K562 (cell line): ENCODE measurements around the gene RIIAD1. TPM values are rescaled to one million over a fixed set of nuclear protein-coding genes. Genes with fewer than 3 reads are reported as not detected.

ENCODE experiments used
- CLOCK ChIP-seq: fragments of 250-450 bp; sonication (Bioruptor Pico); IDR thresholded peaks from 2 replicates; pipeline ENCODE4 v1.4.0; 2020; ENCODE audit warnings: mild to moderate bottlenecking, moderate library complexity, borderline replicate concordance
- ETV6 ChIP-seq, 3 experiments: fragments of 150-350 bp in 1 of 3; sonication (generic) in 1 of 3; formaldehyde crosslinking in 1 of 3; IDR thresholded peaks; 2 replicates each; pipeline versions ENCODE4 v1.6.1 to v1.8.0; 2014 to 2022; ENCODE audit warnings: borderline replicate concordance in 2 of 3, low read depth in 2 of 3, antibody characterized with exemption in 1 of 3, low read length in 1 of 3, mild to moderate bottlenecking in 1 of 3, missing genetic modification reagents in 1 of 3
- GTF2E2 ChIP-seq: fragments of 200-800 bp; sonication (Bioruptor generic); IDR thresholded peaks from 2 replicates; pipeline ENCODE4 v1.6.1; 2016; ENCODE audit warnings: missing genetic modification characterization, missing compliant biosample characterization
- KHSRP ChIP-seq: fragments of 450-650 bp; IDR thresholded peaks from 2 replicates; pipeline ENCODE4 v1.6.1; 2017
- ZBED1 ChIP-seq: IDR thresholded peaks from 2 replicates; pipeline ENCODE4 v1.6.1; 2014
- ZNF444 ChIP-seq: fragments of 250-450 bp; sonication (Bioruptor Pico); IDR thresholded peaks from 2 replicates; pipeline ENCODE4 v1.4.0; 2020; ENCODE audit warnings: mild to moderate bottlenecking, moderate library complexity
- ZNF583 ChIP-seq: fragments of 250-450 bp; sonication (Bioruptor Pico); IDR thresholded peaks from 2 replicates; pipeline ENCODE4 v1.4.0; 2020
- polyA plus RNA-seq, 8 experiments: library from polyadenylated mRNA; depleted of rRNA in 4 of 8; stranded (reverse) in 5 of 8; unstranded in 3 of 8; fragments of >200 nt; fragmentation: Nextera tagmentation in 2 of 8; fragmentation: Illumina TruSeq in 1 of 8; extraction: Ambion mirVana in 2 of 8; extraction: Trizol in 1 of 8; gene quantifications; 2 replicates each; pipeline versions ENCODE4 v1.2.1 to v1.2.3, GENCODE V29; 2011 to 2014; ENCODE audit warnings: inconsistent platforms in 1 of 8, missing spikeins in 1 of 8
- total RNA-seq, 7 experiments: library from RNA; depleted of rRNA in 6 of 7; stranded (reverse); fragments of >200 nt in 6 of 7; fragmentation: Illumina TruSeq in 2 of 7; extraction: Trizol in 2 of 7; gene quantifications; 2 replicates each; pipeline versions ENCODE4 v1.2.1 to v1.2.3, GENCODE V29; 2011 to 2021; ENCODE audit warnings: low replicate concordance in 1 of 7
- TF ChIP-seq, protein P1 (sequence below): sonication (generic); formaldehyde crosslinking; IDR thresholded peaks from 2 replicates; pipeline ENCODE4 v1.8.1; 2023; ENCODE audit warnings: mild to moderate bottlenecking, missing genetic modification reagents
- TF ChIP-seq, protein P2 (sequence below): fragments of 450-650 bp; IDR thresholded peaks from 2 replicates; pipeline ENCODE4 v1.6.1; 2016; ENCODE audit warnings: low read depth

The RIIAD1 gene
- total and polyA plus RNA-seq, 9 of the 15 experiments (the other 6 are each of a cell fraction or from before 2014, with no cell fraction given): not detected

- TF ChIP-seq, protein P1, sequence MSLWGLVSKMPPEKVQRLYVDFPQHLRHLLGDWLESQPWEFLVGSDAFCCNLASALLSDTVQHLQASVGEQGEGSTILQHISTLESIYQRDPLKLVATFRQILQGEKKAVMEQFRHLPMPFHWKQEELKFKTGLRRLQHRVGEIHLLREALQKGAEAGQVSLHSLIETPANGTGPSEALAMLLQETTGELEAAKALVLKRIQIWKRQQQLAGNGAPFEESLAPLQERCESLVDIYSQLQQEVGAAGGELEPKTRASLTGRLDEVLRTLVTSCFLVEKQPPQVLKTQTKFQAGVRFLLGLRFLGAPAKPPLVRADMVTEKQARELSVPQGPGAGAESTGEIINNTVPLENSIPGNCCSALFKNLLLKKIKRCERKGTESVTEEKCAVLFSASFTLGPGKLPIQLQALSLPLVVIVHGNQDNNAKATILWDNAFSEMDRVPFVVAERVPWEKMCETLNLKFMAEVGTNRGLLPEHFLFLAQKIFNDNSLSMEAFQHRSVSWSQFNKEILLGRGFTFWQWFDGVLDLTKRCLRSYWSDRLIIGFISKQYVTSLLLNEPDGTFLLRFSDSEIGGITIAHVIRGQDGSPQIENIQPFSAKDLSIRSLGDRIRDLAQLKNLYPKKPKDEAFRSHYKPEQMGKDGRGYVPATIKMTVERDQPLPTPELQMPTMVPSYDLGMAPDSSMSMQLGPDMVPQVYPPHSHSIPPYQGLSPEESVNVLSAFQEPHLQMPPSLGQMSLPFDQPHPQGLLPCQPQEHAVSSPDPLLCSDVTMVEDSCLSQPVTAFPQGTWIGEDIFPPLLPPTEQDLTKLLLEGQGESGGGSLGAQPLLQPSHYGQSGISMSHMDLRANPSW (CRISPR knock-in tag): no peak
- no peak for TF ChIP-seq KHSRP
- TF ChIP-seq ZBED1: no peak
- TF ChIP-seq, protein P2, sequence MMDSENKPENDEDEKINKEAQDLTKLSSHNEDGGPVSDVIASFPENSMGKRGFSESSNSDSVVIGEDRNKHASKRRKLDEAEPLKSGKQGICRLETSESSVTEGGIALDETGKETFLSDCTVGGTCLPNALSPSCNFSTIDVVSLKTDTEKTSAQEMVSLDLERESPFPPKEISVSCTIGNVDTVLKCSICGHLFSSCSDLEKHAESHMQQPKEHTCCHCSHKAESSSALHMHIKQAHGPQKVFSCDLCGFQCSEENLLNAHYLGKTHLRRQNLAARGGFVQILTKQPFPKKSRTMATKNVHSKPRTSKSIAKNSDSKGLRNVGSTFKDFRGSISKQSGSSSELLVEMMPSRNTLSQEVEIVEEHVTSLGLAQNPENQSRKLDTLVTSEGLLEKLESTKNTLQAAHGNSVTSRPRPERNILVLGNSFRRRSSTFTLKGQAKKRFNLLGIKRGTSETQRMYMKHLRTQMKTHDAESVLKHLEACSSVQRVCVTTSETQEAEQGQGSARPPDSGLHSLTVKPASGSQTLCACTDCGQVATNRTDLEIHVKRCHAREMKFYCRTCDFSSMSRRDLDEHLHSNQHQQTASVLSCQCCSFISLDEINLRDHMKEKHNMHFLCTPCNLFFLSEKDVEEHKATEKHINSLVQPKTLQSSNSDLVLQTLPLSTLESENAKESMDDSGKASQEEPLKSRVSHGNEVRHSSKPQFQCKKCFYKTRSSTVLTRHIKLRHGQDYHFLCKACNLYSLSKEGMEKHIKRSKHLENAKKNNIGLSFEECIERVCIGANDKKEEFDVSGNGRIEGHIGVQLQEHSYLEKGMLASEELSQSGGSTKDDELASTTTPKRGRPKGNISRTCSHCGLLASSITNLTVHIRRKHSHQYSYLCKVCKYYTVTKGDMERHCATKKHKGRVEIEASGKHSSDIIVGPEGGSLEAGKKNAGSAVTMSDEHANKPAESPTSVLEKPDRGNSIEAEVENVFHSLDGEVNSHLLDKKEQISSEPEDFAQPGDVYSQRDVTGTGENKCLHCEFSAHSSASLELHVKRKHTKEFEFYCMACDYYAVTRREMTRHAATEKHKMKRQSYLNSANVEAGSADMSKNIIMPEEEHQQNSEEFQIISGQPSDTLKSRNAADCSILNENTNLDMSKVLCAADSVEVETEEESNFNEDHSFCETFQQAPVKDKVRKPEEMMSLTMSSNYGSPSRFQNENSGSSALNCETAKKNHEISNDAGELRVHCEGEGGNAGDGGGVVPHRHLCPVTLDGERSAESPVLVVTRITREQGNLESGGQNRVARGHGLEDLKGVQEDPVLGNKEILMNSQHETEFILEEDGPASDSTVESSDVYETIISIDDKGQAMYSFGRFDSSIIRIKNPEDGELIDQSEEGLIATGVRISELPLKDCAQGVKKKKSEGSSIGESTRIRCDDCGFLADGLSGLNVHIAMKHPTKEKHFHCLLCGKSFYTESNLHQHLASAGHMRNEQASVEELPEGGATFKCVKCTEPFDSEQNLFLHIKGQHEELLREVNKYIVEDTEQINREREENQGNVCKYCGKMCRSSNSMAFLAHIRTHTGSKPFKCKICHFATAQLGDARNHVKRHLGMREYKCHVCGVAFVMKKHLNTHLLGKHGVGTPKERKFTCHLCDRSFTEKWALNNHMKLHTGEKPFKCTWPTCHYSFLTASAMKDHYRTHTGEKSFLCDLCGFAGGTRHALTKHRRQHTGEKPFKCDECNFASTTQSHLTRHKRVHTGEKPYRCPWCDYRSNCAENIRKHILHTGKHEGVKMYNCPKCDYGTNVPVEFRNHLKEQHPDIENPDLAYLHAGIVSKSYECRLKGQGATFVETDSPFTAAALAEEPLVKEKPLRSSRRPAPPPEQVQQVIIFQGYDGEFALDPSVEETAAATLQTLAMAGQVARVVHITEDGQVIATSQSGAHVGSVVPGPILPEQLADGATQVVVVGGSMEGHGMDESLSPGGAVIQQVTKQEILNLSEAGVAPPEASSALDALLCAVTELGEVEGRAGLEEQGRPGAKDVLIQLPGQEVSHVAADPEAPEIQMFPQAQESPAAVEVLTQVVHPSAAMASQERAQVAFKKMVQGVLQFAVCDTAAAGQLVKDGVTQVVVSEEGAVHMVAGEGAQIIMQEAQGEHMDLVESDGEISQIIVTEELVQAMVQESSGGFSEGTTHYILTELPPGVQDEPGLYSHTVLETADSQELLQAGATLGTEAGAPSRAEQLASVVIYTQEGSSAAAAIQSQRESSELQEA: 0 out of 2 replicates have a peak, but pooled peaks have one; percentile 14
- 0 out of 2 replicates have a peak, but pooled peaks have one; percentile 38 for TF ChIP-seq ZNF444 (CRISPR knock-in tag)
- TF ChIP-seq ZNF583 (CRISPR knock-in tag): 0 out of 2 replicates have a peak, but pooled peaks have one; percentile 13
- no peak for TF ChIP-seq ETV6 (IDR thresholded peaks at IDR 0.05; ENCODE audit: borderline replicate concordance in 1 of 2, low read depth in 2 of 2, low read length in 1 of 2)
- TF ChIP-seq ETV6 (CRISPR knock-in tag; IDR thresholded peaks at IDR 0.05; ENCODE audit: borderline replicate concordance): peak; percentile 55; the same call in 1 of the 2 replicates
- TF ChIP-seq CLOCK (CRISPR knock-in tag): no peak
- peak; percentile 95 for TF ChIP-seq GTF2E2
Observed at GRCh38 chr1:151762941-151763921, 41.9 kb downstream of the RIIAD1 start, which contains the start of gene MRPL9 (continued).
